Choroid plexus epithelial cell (primary cell): ENCODE measurements around the gene ARHGEF12.

Experiments
- DNase-seq: peaks from one replicate; pipeline ENCODE4 v3.0.0-alpha.2; 2010; ENCODE audit warnings: low read depth
- H3K4me3 ChIP-seq: 2 replicates; pipeline ENCODE4 v1.5.1; 2011; ENCODE audit warnings: low read depth, mild to moderate bottlenecking, control low read depth, low read length, moderate library complexity
- TF ChIP-seq, protein P1 (sequence below): conservative IDR thresholded peaks from 2 replicates; pipeline ENCODE4 v1.5.1; 2011; ENCODE audit warnings: low read depth, mild to moderate bottlenecking, control low read depth, inconsistent platforms, low read length, moderate library complexity

Gene ARHGEF12

DNA sequence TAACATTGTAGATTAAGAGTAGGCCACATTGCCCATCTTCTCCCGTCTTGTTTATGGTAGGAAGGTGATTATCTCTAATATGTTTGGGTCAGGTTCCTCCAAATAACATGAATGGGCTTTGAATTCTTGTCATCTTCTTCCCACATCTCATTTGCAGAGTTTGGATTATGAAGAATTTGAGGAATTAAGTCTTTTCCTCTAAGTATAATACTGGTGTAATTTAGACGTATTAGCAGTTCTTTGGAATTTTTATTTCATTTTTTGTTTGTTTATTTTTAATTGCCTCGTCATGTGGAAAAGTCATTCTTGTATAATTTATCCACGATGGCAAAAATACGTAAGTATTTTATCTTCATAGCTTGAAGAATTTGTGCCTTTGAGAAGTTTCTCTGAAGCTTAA is 73.4 kb downstream of the ARHGEF12 start:
- H3K4me3 ChIP-seq, result no peak overlapping the region
- TF ChIP-seq, protein P1, sequence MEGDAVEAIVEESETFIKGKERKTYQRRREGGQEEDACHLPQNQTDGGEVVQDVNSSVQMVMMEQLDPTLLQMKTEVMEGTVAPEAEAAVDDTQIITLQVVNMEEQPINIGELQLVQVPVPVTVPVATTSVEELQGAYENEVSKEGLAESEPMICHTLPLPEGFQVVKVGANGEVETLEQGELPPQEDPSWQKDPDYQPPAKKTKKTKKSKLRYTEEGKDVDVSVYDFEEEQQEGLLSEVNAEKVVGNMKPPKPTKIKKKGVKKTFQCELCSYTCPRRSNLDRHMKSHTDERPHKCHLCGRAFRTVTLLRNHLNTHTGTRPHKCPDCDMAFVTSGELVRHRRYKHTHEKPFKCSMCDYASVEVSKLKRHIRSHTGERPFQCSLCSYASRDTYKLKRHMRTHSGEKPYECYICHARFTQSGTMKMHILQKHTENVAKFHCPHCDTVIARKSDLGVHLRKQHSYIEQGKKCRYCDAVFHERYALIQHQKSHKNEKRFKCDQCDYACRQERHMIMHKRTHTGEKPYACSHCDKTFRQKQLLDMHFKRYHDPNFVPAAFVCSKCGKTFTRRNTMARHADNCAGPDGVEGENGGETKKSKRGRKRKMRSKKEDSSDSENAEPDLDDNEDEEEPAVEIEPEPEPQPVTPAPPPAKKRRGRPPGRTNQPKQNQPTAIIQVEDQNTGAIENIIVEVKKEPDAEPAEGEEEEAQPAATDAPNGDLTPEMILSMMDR, result no peak
- no peak for DNase-seq

DNA sequence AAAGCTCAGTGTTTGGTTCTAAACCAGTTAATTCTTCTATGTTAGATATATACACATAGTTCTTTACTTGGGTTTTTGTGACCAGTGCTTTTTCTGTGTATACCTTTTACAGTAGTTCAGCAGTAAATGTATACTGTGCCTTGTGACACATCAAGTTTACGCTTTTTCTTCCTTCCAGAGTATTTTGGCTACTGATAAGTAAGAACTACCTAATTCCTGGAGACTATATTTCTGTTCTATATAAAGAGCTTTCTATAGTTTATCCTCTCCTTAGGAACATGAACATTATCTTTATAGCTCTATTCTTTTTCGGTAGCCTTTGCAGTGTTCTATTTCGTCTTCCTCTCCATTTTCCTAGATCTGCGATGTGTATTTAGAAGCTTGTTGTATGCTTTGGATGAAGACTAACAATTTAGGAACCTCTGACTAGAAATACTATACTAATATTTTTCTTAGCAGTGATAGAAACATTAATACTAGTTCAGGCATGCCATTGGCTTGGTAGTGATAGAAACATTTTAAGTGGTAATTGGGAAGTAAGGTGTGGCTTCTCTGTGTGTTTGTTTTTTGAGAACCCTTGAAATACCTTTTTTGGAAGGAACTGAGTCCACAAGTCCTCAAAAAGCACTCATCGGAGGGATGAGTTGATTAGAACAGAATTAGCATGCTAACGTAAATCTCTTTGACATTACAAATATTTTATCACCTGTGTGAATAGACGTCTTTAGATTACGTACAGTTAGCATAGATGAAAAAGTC is 74.6 kb downstream of the ARHGEF12 start:
- no peak overlapping the region for H3K4me3 ChIP-seq
- no peak for DNase-seq
- TF ChIP-seq, protein P1, result no peak

GRCh38 chr11:120413480-120413879 is 77.3 kb downstream of the ARHGEF12 start:
- TF ChIP-seq, protein P1, result no peak
- no peak overlapping the region for H3K4me3 ChIP-seq
- DNase-seq, result peak; percentile 49

DNA sequence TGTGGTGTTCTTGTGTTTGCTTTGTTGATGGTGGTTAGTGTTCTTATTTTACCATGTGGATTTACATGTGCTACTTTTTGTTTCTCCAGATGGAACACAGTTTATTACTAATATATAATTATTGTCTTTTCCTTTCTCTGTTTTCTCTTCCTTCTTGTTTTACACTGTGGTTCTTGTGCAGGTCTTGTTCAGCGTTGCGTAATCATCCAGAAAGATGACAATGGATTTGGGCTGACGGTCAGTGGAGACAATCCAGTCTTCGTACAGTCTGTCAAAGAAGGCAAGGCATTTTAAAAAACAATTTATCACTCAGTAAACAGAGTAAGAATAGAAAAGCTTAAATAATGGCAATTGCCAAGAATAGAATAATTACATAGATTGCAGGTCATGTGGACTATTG is 84.4 kb downstream of the ARHGEF12 start:
- no peak for DNase-seq
- no peak overlapping the region for H3K4me3 ChIP-seq
- TF ChIP-seq, protein P1, result no peak

- no peak overlapping the region for H3K4me3 ChIP-seq
- TF ChIP-seq, protein P1, result no peak
- peak; percentile 10 for DNase-seq
Observed at GRCh38 chr11:120424185-120424969, 88.2 kb downstream of the ARHGEF12 start.

DNA sequence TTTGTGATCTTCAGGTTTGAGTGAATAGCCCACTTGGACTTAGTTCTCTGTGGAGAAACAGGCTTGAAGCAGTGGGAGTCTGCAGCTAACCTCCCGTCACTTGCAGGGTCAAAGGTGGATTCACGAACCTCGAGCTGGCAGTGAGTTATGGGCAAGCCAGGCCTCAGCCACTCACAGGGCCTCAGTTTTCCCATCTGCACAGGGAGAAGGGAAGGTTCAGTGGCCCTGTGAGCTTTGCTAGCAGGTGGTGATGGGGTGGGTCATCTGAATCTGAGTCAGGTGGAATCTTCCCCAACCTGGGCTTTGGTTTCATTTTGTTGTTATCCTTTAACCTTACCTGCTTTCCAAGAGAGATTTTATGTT is 88.7 kb downstream of the ARHGEF12 start:
- H3K4me3 ChIP-seq, result no peak overlapping the region
- TF ChIP-seq, protein P1, result no peak
- no peak for DNase-seq

GRCh38 chr11:120425527-120425926 is 89.3 kb downstream of the ARHGEF12 start:
- no peak for DNase-seq
- TF ChIP-seq, protein P1, result no peak
- H3K4me3 ChIP-seq, result no peak overlapping the region
